Smooth muscle cell (in vitro differentiated cells): ENCODE measurements around the gene TMC7. TPM values are rescaled to one million over a fixed set of nuclear protein-coding genes. Genes with fewer than 3 reads are reported as not detected.

Experiments
- DNase-seq: peaks from one replicate; lab custom pipeline; 2025; ENCODE audit not compliant: unreplicated experiment; lab: John Stamatoyannopoulos, UW
- H2AFZ ChIP-seq: fragments of 200-600 bp; sonication (generic); 2 replicates; pipeline ENCODE4 v1.6.0; 2016; ENCODE audit warnings: antibody characterized with exemption, low read depth, mild to moderate bottlenecking
- H3F3A ChIP-seq: fragments of 200-600 bp; sonication (generic); 2 replicates; pipeline ENCODE4 v1.6.0; 2017; ENCODE audit warnings: antibody characterized with exemption, low read depth
- H3K27ac ChIP-seq: fragments of 200-600 bp; sonication (generic); 2 replicates; pipeline ENCODE4 v1.5.1; 2016; ENCODE audit warnings: low read depth, mild to moderate bottlenecking
- H3K27me3 ChIP-seq: fragments of 200-600 bp; sonication (generic); 2 replicates; pipeline ENCODE4 v1.6.1; 2016; ENCODE audit warnings: low read depth, mild to moderate bottlenecking
- H3K36me3 ChIP-seq: fragments of 200-600 bp; sonication (generic); 2 replicates; pipeline ENCODE4 v1.5.1; 2016; ENCODE audit warnings: low read depth
- H3K4me1 ChIP-seq: fragments of 200-600 bp; sonication (generic); 2 replicates; pipeline ENCODE4 v1.5.1; 2016; ENCODE audit warnings: low read depth
- H3K4me2 ChIP-seq: fragments of 200-600 bp; sonication (generic); 2 replicates; pipeline ENCODE4 v1.6.0; 2016; ENCODE audit warnings: mild to moderate bottlenecking
- H3K4me3 ChIP-seq: fragments of 200-600 bp; sonication (generic); 2 replicates; pipeline ENCODE4 v1.5.1; 2016; ENCODE audit warnings: mild to moderate bottlenecking
- H3K79me2 ChIP-seq: fragments of 200-600 bp; sonication (generic); 2 replicates; pipeline ENCODE4 v1.6.0; 2016; ENCODE audit warnings: low read depth, mild to moderate bottlenecking
- H3K9ac ChIP-seq: fragments of 200-600 bp; sonication (generic); 2 replicates; pipeline ENCODE4 v1.6.0; 2016; ENCODE audit warnings: low read depth
- H3K9me3 ChIP-seq: fragments of 200-600 bp; sonication (generic); replicated peaks from 2 replicates; pipeline ENCODE4 v1.5.1; 2016; ENCODE audit warnings: low read depth
- H4K20me1 ChIP-seq: fragments of 200-600 bp; sonication (generic); 2 replicates; pipeline ENCODE4 v1.6.0; 2016; ENCODE audit warnings: low read depth
- WGBS: methylation state at CpG from one replicate; pipeline ENCODE4 v1.1.7; 2016; ENCODE audit warnings: low lambda C conversion rate; 5-methylcytosine and 5-hydroxymethylcytosine counted together
- polyA plus RNA-seq: library from polyadenylated mRNA; unstranded; fragments of >200 nt; fragmentation: Nextera tagmentation; extraction: Ambion mirVana; gene quantifications from 2 replicates; pipeline ENCODE4 v1.2.1, GENCODE V29; 2016
- total RNA-seq: library from RNA; depleted of rRNA; stranded (reverse); fragments of >200 nt; gene quantifications from 2 replicates; pipeline ENCODE4 v1.2.3, GENCODE V29; 2014
- TF ChIP-seq, protein P1 (sequence below): fragments of 200-600 bp; sonication (generic); IDR thresholded peaks from 2 replicates; pipeline ENCODE4 v1.5.1; 2017; ENCODE audit warnings: borderline replicate concordance, mild to moderate bottlenecking, antibody characterized with exemption; ENCODE audit not compliant: insufficient read depth, poor library complexity, severe bottlenecking

TMC7 gene
- total and polyA plus RNA-seq, 2 experiments from 2014 or later, result 0.54 to 1.7 TPM

GRCh38 chr16:19075511-19075910 is 91.8 kb downstream of the TMC7 start:
- no peak overlapping the region for H3K27ac ChIP-seq
- TF ChIP-seq, protein P1, sequence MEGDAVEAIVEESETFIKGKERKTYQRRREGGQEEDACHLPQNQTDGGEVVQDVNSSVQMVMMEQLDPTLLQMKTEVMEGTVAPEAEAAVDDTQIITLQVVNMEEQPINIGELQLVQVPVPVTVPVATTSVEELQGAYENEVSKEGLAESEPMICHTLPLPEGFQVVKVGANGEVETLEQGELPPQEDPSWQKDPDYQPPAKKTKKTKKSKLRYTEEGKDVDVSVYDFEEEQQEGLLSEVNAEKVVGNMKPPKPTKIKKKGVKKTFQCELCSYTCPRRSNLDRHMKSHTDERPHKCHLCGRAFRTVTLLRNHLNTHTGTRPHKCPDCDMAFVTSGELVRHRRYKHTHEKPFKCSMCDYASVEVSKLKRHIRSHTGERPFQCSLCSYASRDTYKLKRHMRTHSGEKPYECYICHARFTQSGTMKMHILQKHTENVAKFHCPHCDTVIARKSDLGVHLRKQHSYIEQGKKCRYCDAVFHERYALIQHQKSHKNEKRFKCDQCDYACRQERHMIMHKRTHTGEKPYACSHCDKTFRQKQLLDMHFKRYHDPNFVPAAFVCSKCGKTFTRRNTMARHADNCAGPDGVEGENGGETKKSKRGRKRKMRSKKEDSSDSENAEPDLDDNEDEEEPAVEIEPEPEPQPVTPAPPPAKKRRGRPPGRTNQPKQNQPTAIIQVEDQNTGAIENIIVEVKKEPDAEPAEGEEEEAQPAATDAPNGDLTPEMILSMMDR, result no peak
- no peaks in the 10 kb centered on the region for H3F3A ChIP-seq
- H3K79me2 ChIP-seq, result no peaks in the 10 kb centered on the region
- H2AFZ ChIP-seq, result no peak overlapping the region
- peaks cover 5% of the 10 kb centered on the region for H3K9me3 ChIP-seq
- H3K36me3 ChIP-seq, result peaks cover 18% of the 10 kb centered on the region
- H3K9ac ChIP-seq, result no peak overlapping the region
- WGBS, result 97% methylated on average over 12 of the region's 12 CpGs
- H4K20me1 ChIP-seq, result no peaks in the 10 kb centered on the region
- no peaks in the 10 kb centered on the region for H3K27me3 ChIP-seq
- no peak overlapping the region for H3K4me2 ChIP-seq
- no peaks in the 10 kb centered on the region for H3K4me1 ChIP-seq
- no peak overlapping the region for H3K4me3 ChIP-seq
- DNase-seq, result no peak

GRCh38 chr16:19077879-19078278 is 94.1 kb downstream of the TMC7 start:
- DNase-seq, result no peak
- Histone ChIP-seq H3K79me2 (no peaks in the 10 kb centered on the region), H3F3A (no peaks in the 10 kb centered on the region), H3K27me3 (no peaks in the 10 kb centered on the region), H3K4me1 (no peaks in the 10 kb centered on the region), H3K4me3 (no peak overlapping the region), H3K27ac (no peak overlapping the region), H3K36me3 (peaks cover 18% of the 10 kb centered on the region), H3K9ac (no peak overlapping the region), H3K4me2 (no peak overlapping the region), H2AFZ (no peak overlapping the region), H4K20me1 (no peaks in the 10 kb centered on the region), H3K9me3 (peaks cover 5% of the 10 kb centered on the region)
- TF ChIP-seq, protein P1, result no peak
- 96% methylated on average over 6 of the region's 6 CpGs for WGBS

DNA sequence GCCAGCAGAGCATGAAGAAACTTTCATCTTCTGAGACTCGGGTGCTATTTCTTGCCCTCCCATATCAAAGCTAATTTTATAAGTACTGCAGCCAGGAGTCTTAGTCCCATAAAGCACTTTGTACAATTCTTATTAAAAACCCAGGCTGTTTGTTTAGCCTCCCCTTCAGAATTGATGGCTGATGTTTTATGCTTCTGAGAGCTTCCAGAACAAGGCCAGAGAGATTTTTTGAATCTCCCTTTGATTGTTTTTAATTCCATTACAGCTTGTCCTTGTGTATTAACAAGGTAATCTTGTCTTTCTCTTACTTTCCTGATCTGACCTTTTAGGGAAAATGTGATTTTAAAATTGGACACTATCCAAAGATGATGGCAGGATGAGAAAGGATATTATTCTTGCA is 99.9 kb downstream of the TMC7 start:
- Histone ChIP-seq H3K4me1 (no peaks in the 10 kb centered on the region), H3K79me2 (no peaks in the 10 kb centered on the region), H3K9ac (no peak overlapping the region), H3K27me3 (no peaks in the 10 kb centered on the region), H3K27ac (no peak overlapping the region), H3K36me3 (peaks cover 15% of the 10 kb centered on the region), H4K20me1 (no peaks in the 10 kb centered on the region), H2AFZ (no peak overlapping the region), H3K4me2 (no peak overlapping the region), H3K4me3 (no peak overlapping the region), H3K9me3 (peaks cover 5% of the 10 kb centered on the region), H3F3A (no peaks in the 10 kb centered on the region)
- TF ChIP-seq, protein P1, result no peak
- 81% methylated on average over 1 of the region's 1 CpG for WGBS
- DNase-seq, result no peak

DNA sequence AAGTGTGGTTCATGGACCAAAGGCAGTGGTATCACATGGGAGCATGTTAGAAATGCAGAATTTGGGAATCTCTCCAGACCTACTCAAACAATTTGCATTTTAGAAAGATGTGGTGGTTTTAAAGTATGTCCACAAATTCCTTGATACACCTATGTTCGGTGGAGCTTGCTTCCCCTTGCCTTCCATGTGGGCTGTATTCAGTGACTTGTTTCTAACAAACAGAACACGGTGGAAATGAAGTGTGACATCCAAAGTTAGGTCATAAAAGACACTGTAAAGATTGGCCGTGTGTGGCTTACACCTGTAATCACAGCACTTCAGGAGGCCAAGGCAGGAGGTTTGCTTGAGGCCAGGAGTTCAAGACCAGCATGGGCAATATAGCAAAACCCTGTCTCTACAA is 100.4 kb downstream of the TMC7 start:
- Histone ChIP-seq H3K9me3 (peaks cover 5% of the 10 kb centered on the region), H3K27ac (no peak overlapping the region), H3K9ac (no peak overlapping the region), H4K20me1 (no peaks in the 10 kb centered on the region), H3K4me3 (no peak overlapping the region), H3K27me3 (no peaks in the 10 kb centered on the region), H3K4me1 (no peaks in the 10 kb centered on the region), H3F3A (no peaks in the 10 kb centered on the region), H3K79me2 (no peaks in the 10 kb centered on the region), H3K36me3 (peaks cover 10% of the 10 kb centered on the region), H3K4me2 (no peak overlapping the region), H2AFZ (no peak overlapping the region)
- no peak for DNase-seq
- WGBS, result 91% methylated on average over 3 of the region's 3 CpGs
- TF ChIP-seq, protein P1, result no peak
